Hepatocyte (in vitro differentiated cells): ENCODE measurements around the gene ST8SIA5.

Experiments
- EZH2phosphoT487 ChIP-seq: fragments of 200-600 bp; sonication (generic); IDR thresholded peaks from one replicate; pipeline ENCODE4 v1.6.1; 2018; ENCODE audit warnings: antibody characterized with exemption, mild to moderate bottlenecking, low read depth, moderate library complexity; ENCODE audit not compliant: unreplicated experiment, severe bottlenecking
- TF ChIP-seq, protein P1 (sequence below): fragments of 200-600 bp; sonication (generic); IDR thresholded peaks from 2 replicates; pipeline ENCODE4 v1.5.1; 2016; ENCODE audit warnings: antibody characterized with exemption, mild to moderate bottlenecking; ENCODE audit not compliant: poor library complexity

DNA sequence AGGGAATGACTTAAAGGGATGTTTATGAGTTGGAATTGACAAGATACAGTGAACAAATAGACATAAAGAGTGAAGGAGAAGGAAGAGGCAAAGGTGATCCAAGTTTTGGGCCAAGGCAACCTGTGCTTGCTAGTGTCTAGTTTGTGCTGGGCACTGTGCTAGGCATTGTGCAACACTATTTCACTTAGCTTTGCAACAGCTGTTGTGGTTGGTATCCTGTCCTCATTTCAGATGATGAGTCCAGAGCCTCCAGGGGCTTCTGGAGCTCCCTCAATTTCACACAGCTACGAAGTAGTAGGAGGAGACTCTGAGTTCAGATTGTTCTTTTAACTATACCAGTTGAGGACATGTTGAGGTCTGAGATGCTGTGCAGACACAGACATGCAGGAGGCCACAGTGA lies 81.7 kb downstream of the ST8SIA5 start:
- TF ChIP-seq, protein P1, sequence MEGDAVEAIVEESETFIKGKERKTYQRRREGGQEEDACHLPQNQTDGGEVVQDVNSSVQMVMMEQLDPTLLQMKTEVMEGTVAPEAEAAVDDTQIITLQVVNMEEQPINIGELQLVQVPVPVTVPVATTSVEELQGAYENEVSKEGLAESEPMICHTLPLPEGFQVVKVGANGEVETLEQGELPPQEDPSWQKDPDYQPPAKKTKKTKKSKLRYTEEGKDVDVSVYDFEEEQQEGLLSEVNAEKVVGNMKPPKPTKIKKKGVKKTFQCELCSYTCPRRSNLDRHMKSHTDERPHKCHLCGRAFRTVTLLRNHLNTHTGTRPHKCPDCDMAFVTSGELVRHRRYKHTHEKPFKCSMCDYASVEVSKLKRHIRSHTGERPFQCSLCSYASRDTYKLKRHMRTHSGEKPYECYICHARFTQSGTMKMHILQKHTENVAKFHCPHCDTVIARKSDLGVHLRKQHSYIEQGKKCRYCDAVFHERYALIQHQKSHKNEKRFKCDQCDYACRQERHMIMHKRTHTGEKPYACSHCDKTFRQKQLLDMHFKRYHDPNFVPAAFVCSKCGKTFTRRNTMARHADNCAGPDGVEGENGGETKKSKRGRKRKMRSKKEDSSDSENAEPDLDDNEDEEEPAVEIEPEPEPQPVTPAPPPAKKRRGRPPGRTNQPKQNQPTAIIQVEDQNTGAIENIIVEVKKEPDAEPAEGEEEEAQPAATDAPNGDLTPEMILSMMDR: no peak
- no peak for TF ChIP-seq EZH2phosphoT487
